Jurkat, Clone E6-1 (cell line): Measurements from ENCODE around the gene DENR.
"Not testable (repeated sequence)": the region's sequence is repeated elsewhere in the genome, so short reads cannot be mapped to it uniquely, and the experiment has no call there.

Experiments
- DNase-seq: peaks from one replicate; pipeline ENCODE4 v3.0.0-alpha.2; 2011; ENCODE audit warnings: low read depth, low spot score
- H3K4me3 ChIP-seq: 2 replicates; pipeline ENCODE4 v1.5.1; 2011; ENCODE audit warnings: mild to moderate bottlenecking, low read length, control low read depth, moderate library complexity

The DENR gene

DNA sequence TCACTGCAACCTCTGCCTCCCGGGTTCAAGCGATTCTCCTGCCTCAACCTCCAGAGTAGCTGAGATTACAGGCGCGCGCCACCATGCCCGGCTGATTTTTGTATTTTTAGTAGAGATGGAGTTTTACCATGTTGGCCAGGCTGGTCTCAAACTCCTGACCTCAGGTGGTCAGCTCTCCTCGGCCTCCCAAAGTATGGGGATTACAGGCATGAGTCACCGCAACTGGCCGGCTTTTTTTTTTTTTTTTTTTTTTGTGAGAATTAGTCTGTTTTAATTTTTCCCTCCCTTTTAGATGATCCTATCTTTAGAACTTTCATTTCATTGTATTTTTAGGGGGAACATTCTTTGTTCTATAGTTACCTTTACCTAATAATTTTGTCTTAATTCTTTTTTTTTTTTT lies 52.3 kb downstream of the DENR start:
- not testable (repeated sequence) for H3K4me3 ChIP-seq, DNase-seq

DNA sequence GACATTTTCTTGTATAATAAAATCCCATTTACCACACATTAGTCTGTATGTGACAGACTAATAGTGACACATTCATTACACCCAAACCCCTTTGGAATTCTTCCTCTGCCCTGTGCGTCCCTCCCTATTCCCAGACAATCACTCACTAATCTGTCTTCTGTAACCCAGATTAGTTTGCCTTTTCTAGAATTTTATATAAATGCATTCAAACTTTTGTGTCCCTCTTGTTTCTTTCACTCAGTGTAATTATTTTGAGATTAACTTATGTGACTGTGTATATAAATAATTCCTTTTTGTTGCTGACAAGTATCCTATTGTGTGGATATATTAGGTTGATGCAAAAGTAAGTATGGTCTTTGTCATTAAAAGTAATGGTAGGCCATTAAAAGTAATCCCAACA lies 55.0 kb downstream of the DENR start:
- no peak for DNase-seq
- H3K4me3 ChIP-seq, result no peak overlapping the region

DNA sequence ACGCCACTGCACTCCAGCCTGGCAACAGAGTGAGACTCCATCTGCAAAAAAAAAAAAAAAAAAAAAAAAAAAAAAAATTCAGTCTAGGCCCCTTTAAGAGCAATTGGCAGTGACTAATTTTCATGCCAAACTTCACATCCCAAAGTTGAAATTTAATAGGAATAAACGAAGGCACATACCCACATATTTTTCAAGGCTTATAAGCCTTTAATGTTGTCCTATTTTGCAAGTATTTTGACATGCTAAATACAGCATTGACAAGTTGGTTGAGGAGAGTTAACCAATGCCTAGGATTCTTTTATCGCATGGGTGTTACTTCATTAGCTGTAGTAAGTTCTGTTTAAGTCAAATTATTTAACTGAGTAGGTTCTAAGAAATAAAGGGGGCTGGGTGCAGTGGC lies 59.2 kb downstream of the DENR start:
- DNase-seq, result no peak
- H3K4me3 ChIP-seq, result no peak overlapping the region

DNA sequence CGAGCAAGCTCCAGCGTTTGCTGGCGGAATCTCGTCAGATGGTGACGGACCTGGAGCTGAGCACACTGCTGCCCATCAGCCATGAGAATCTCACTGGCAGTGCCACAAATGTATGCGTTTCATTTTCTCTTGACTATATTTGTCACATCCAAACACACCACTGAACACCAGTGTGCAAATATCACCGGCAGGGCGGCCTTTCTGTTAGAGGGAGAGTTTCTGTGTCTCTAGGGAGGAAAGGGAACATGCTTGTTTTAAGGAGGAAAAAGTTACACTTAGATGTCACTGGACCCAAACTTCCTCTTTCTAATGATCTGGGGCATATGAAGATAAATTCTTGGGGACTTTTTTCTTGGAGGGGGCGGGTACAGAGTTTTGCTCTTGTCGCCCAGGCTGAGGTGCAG lies 60.7 kb downstream of the DENR start:
- no peak overlapping the region for H3K4me3 ChIP-seq
- no peak for DNase-seq

DNA sequence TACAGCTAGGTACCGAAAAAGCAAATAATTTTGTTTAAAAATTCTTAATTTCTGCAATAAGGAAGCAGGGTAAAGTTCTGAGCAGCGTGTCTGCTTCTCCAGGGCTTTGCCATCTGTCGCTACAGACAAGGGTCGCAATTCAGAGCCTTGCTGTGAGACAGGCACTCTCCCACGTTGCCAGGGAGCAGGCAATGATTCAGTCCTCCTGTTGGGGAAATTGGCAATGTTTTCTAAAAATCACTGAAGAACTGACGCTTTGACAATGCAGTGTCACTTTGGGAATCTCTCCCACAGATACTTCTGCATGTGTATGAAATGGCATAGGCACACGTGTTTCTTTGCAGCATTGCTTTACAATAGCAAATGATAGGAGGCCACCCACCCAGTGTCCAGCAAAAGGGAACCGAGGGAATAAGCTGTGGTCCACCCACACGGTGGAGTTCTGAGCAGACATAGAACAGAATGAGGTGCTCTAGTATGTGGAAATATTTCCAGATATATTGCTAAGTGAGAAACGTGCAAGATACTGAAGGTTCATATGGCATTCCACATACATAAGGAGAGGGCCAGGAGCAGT lies 66.7 kb downstream of the DENR start:
- no peak overlapping the region for H3K4me3 ChIP-seq
- DNase-seq, result no peak

DNA sequence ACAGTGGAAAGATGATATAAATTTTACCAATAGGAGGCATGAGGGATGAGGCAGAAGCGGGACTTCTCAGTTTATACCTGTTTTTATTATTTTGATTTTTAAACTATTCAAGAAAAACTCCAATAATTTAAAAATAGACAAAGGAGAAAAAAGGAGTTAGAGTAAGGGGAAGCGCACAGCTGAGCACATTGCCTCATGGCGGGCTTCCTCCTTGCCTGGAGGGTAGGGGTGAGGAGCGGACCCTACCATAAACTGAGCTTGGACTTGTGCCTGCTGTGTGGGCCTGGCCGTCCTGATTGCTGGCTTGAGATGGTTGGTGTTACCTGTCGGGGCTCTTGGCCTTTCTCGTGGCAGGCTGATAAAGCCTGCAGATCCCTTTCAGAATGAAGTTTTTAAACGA lies 67.5 kb downstream of the DENR start:
- H3K4me3 ChIP-seq, result no peak overlapping the region
- DNase-seq, result no peak
